GM12891 (cell line): ENCODE data around the gene ZNF792.
"Not testable (repeated sequence)": the region's sequence is repeated elsewhere in the genome, so short reads cannot be mapped to it uniquely, and the experiment has no call there.

Experiments used
- DNase-seq: peaks from one replicate; pipeline ENCODE4 v3.0.0; 2011; ENCODE audit warnings: low spot score; ENCODE audit not compliant: insufficient read length
- FAIRE-seq: peaks from 2 replicates; lab custom pipeline; 2011; peaks lifted over from hg19 to GRCh38; lab: Jason Lieb, UNC
- PAX5 ChIP-seq: IDR thresholded peaks from 2 replicates; pipeline ENCODE4 v1.6.1; 2011; ENCODE audit warnings: low read length, moderate library complexity, mild to moderate bottlenecking; ENCODE audit not compliant: insufficient read depth, severe bottlenecking
- POLR2A ChIP-seq: IDR thresholded peaks from 2 replicates; pipeline ENCODE4 v1.6.1; 2011; ENCODE audit warnings: low read depth, low read length, control low read depth
- POLR2AphosphoS5 ChIP-seq: IDR thresholded peaks from 2 replicates; pipeline ENCODE4 v1.6.1; 2011; ENCODE audit warnings: low read depth, low read length, control low read depth
- POU2F2 ChIP-seq: IDR thresholded peaks from 2 replicates; pipeline ENCODE4 v1.6.1; 2011; ENCODE audit warnings: low read depth, mild to moderate bottlenecking, control low read depth, low read length, moderate library complexity
- SPI1 ChIP-seq: IDR thresholded peaks from 2 replicates; pipeline ENCODE4 v1.6.1; 2011; ENCODE audit warnings: low read depth, low read length, control low read depth
- TAF1 ChIP-seq: IDR thresholded peaks from 2 replicates; pipeline ENCODE4 v1.6.1; 2011; ENCODE audit warnings: low read depth, low read length, control low read depth

ZNF792 gene

GRCh38 chr19:35006342-35006998 is 42.4 kb upstream of the ZNF792 start:
- no peak for TF ChIP-seq POLR2A
- TF ChIP-seq POLR2AphosphoS5, result no peak
- no peak for DNase-seq
- FAIRE-seq, result no peak

DNA sequence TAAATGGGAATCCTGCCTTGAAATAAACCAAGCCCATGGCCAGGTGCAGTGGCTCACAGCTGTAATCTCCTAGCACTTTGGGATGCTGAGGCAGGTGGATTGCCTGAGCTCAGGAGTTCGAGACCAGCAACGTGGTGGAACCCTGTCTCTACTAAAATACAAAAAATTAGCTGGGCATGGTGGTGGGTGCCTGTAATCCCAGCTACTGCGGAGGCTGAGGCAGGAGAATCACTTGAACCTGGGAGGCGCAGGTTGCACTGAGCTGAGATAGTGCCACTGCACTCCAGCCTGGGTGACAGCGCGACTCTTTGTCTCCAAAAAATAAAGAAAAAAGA is 41.9 kb upstream of the ZNF792 start:
- DNase-seq, FAIRE-seq: not testable (repeated sequence)

DNA sequence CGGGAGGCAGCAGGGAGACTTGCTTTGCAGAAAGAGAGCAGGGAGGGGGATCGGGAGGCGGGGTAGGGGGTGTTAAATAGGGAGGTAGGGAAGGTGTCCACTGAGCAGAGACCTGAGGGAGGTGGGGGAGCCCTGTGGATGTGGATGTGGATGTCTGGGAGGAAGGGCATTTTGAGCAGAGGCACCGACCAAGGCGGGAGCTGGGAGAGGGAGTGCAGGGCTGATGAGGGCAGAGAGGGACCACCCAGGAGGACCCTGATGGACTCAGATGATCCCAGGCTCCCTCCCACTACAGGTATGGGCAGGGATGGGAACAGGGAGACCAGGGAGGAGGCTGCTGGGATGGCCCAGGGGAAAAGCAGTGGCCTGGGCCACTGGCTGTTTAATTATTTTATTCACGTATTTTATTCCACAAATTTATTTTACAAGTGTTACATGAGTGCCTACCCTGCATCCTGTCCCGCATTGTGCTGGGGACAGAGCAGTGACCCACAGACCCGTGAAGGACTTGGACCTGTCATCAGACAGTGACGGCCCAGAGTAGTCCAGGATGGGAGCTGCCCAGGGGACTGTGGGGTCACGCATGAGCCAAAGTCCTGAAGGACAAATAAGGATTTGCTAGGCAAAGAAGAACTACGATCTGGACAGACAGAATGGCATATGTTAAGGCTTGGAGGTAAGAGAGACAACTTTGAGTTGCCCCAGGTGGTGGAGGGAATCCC is 41.4 kb upstream of the ZNF792 start:
- no peak for FAIRE-seq
- TF ChIP-seq POLR2AphosphoS5 (no peak), POLR2A (no peak), POU2F2 (no peak), TAF1 (no peak), PAX5 (no peak), SPI1 (no peak)
- no peak for DNase-seq

DNA sequence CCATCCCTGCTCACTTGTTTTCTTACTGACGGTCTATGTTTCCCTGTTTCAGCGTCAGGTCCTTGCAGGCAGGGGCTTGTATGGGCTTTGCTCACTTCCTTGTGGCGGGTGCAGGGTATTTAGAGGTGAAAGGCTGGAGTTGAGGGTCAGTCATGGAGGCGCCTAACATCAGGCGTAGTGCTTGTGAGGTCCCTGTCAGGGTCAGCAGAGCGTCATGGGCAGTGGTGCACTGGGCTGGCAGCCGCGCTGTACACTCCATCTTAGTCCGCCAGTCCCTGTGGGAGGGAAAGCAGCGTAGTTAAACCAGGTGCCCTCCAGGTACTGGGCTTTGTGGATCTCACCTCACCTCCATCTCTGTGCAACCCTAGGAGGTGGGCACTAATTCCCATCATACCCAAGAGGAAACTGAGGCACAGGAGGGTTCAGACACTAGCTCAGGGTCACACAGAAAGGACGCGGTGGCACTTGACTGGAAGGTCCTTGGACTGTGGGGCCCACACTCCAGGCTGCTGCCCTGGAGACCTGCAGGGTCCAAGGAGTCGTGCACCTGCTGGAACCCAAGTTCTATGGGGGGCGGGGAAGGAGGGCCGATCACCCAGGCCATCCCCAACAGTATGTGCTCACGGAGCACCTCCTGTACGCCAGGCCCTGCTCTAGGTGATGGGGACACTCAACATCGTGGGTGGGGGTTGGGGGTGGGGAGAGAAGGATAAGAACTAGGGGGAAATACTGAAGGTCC is 40.7 kb upstream of the ZNF792 start:
- no peak for FAIRE-seq

GRCh38 chr19:35002037-35002535 is 38.1 kb upstream of the ZNF792 start:
- DNase-seq, result no peak
- TF ChIP-seq TAF1 (no peak), PAX5 (no peak), POU2F2 (no peak), POLR2A (no peak), SPI1 (no peak), POLR2AphosphoS5 (no peak)
- no peak for FAIRE-seq

More for the DNA sequence above, 40.7 kb upstream of the ZNF792 start:
- no peak for DNase-seq
- no peak for TF ChIP-seq TAF1
- no peak for TF ChIP-seq PAX5
- TF ChIP-seq POLR2AphosphoS5, result no peak
- no peak for TF ChIP-seq POLR2A
- TF ChIP-seq SPI1, result no peak
- no peak for TF ChIP-seq POU2F2

- DNase-seq (no peak), FAIRE-seq (peak; percentile 87)
- TF ChIP-seq TAF1, result no peak
- TF ChIP-seq POLR2A, result 0 out of 2 replicates have a peak, but pooled peaks have one; percentile 38
- TF ChIP-seq POU2F2, result no peak
- 0 out of 2 replicates have a peak, but pooled peaks have one; percentile 32 for TF ChIP-seq POLR2AphosphoS5
These were observed 36.8 kb upstream of the ZNF792 start for GRCh38 chr19:35000647-35001501.

- TF ChIP-seq SPI1 (no peak), POLR2A (no peak), TAF1 (no peak), PAX5 (no peak), POLR2AphosphoS5 (peak; percentile 1; the same call in 1 of the 2 replicates)
- DNase-seq (no peak), FAIRE-seq (no peak)
These were observed 36.3 kb upstream of the ZNF792 start for GRCh38 chr19:35000338-35000646.

- FAIRE-seq (peak; percentile 82), DNase-seq (peak; percentile 87)
- TF ChIP-seq TAF1, result peak; percentile 38; the same call in 1 of the 2 replicates
- TF ChIP-seq SPI1, result no peak
These were observed 35.7 kb upstream of the ZNF792 start, which contains the start of gene GRAMD1A for GRCh38 chr19:34999498-35000337. Gene GRAMD1A (plus strand): TSS chr19:35000323. CDS start chr19:35000479, 156 bp downstream.
